ENCODE results near the gene SPEF1.

SPEF1 gene

GRCh38 chr20:3755814-3756480 lies 25.3 kb downstream of the SPEF1 start:
- peaks cover 3% of the 10 kb centered on the region for H3K36me3 Mint-ChIP-seq (ENCODE audit: low read depth)
- no peak overlapping the region for H3K27ac Mint-ChIP-seq
- no peaks in the 10 kb centered on the region for H3K27me3 Mint-ChIP-seq (ENCODE audit: low read depth)
- no peak overlapping the region for H3K4me3 Mint-ChIP-seq
- peaks cover 3% of the 10 kb centered on the region for H3K4me1 Mint-ChIP-seq (ENCODE audit: low read depth)
- H3K9me3 Mint-ChIP-seq = no peaks in the 10 kb centered on the region

- H3K4me3 Mint-ChIP-seq = no peak overlapping the region
- H3K9me3 Mint-ChIP-seq = no peaks in the 10 kb centered on the region
- H3K4me1 Mint-ChIP-seq (ENCODE audit: low read depth) = peaks cover 3% of the 10 kb centered on the region
- H3K27ac Mint-ChIP-seq = no peak overlapping the region
- no peaks in the 10 kb centered on the region for H3K27me3 Mint-ChIP-seq (ENCODE audit: low read depth)
- H3K36me3 Mint-ChIP-seq (ENCODE audit: low read depth) = peaks cover 3% of the 10 kb centered on the region
Observed at GRCh38 chr20:3755269-3755668, 26.0 kb downstream of the SPEF1 start.

GRCh38 chr20:3754276-3754630 lies 27.0 kb downstream of the SPEF1 start:
- Mint-ChIP-seq H3K4me3 (no peak overlapping the region), H3K27ac (no peak overlapping the region), H3K27me3 (ENCODE audit: low read depth) (no peaks in the 10 kb centered on the region), H3K36me3 (ENCODE audit: low read depth) (peaks cover 1% of the 10 kb centered on the region), H3K9me3 (no peaks in the 10 kb centered on the region), H3K4me1 (ENCODE audit: low read depth) (peaks cover 2% of the 10 kb centered on the region)

GRCh38 chr20:3753501-3754275 lies 27.6 kb downstream of the SPEF1 start:
- no peak overlapping the region for H3K27ac Mint-ChIP-seq
- no peak overlapping the region for H3K4me3 Mint-ChIP-seq
- H3K27me3 Mint-ChIP-seq (ENCODE audit: low read depth) = no peaks in the 10 kb centered on the region
- no peaks in the 10 kb centered on the region for H3K9me3 Mint-ChIP-seq
- H3K4me1 Mint-ChIP-seq (ENCODE audit: low read depth) = peaks cover 2% of the 10 kb centered on the region
- peaks cover 1% of the 10 kb centered on the region for H3K36me3 Mint-ChIP-seq (ENCODE audit: low read depth)

GRCh38 chr20:3753098-3753497 lies 28.1 kb downstream of the SPEF1 start:
- H3K27ac Mint-ChIP-seq = no peak overlapping the region
- H3K4me3 Mint-ChIP-seq = no peak overlapping the region
- peaks cover 1% of the 10 kb centered on the region for H3K36me3 Mint-ChIP-seq (ENCODE audit: low read depth)
- H3K27me3 Mint-ChIP-seq (ENCODE audit: low read depth) = no peaks in the 10 kb centered on the region
- no peaks in the 10 kb centered on the region for H3K9me3 Mint-ChIP-seq
- H3K4me1 Mint-ChIP-seq (ENCODE audit: low read depth) = peaks cover 2% of the 10 kb centered on the region

GRCh38 chr20:3752386-3752759 lies 28.9 kb downstream of the SPEF1 start:
- Mint-ChIP-seq H3K27me3 (ENCODE audit: low read depth) (no peaks in the 10 kb centered on the region), H3K36me3 (ENCODE audit: low read depth) (no peaks in the 10 kb centered on the region), H3K4me3 (no peak overlapping the region), H3K9me3 (no peaks in the 10 kb centered on the region), H3K4me1 (ENCODE audit: low read depth) (peaks cover 2% of the 10 kb centered on the region), H3K27ac (no peak overlapping the region)

GRCh38 chr20:3751675-3752385 lies 29.4 kb downstream of the SPEF1 start:
- Mint-ChIP-seq H3K27ac (no peak overlapping the region), H3K4me3 (no peak overlapping the region), H3K9me3 (no peaks in the 10 kb centered on the region), H3K4me1 (ENCODE audit: low read depth) (peaks cover 2% of the 10 kb centered on the region), H3K27me3 (ENCODE audit: low read depth) (no peaks in the 10 kb centered on the region), H3K36me3 (ENCODE audit: low read depth) (no peaks in the 10 kb centered on the region)

- H3K4me1 Mint-ChIP-seq (ENCODE audit: low read depth) = peaks cover 2% of the 10 kb centered on the region
- no peak overlapping the region for H3K4me3 Mint-ChIP-seq
- no peak overlapping the region for H3K27ac Mint-ChIP-seq
- H3K27me3 Mint-ChIP-seq (ENCODE audit: low read depth) = no peaks in the 10 kb centered on the region
- no peaks in the 10 kb centered on the region for H3K9me3 Mint-ChIP-seq
- H3K36me3 Mint-ChIP-seq (ENCODE audit: low read depth) = no peaks in the 10 kb centered on the region
Observed at GRCh38 chr20:3751305-3751674, 30.0 kb downstream of the SPEF1 start.

GRCh38 chr20:3749689-3750531 lies 31.3 kb downstream of the SPEF1 start:
- no peaks in the 10 kb centered on the region for H3K27me3 Mint-ChIP-seq (ENCODE audit: low read depth)
- no peak overlapping the region for H3K4me3 Mint-ChIP-seq
- H3K36me3 Mint-ChIP-seq (ENCODE audit: low read depth) = no peaks in the 10 kb centered on the region
- H3K27ac Mint-ChIP-seq = no peak overlapping the region
- H3K4me1 Mint-ChIP-seq (ENCODE audit: low read depth) = peaks cover 3% of the 10 kb centered on the region
- no peaks in the 10 kb centered on the region for H3K9me3 Mint-ChIP-seq

- Mint-ChIP-seq H3K9me3 (no peaks in the 10 kb centered on the region), H3K4me1 (ENCODE audit: low read depth) (peaks cover 9% of the 10 kb centered on the region), H3K27me3 (ENCODE audit: low read depth) (peaks cover 7% of the 10 kb centered on the region), H3K36me3 (ENCODE audit: low read depth) (no peaks in the 10 kb centered on the region), H3K27ac (no peak overlapping the region), H3K4me3 (no peak overlapping the region)
Observed at GRCh38 chr20:3749087-3749688, 32.1 kb downstream of the SPEF1 start.

GRCh38 chr20:3748073-3748472 lies 33.2 kb downstream of the SPEF1 start:
- H3K4me1 Mint-ChIP-seq (ENCODE audit: low read depth) = peaks cover 9% of the 10 kb centered on the region
- H3K9me3 Mint-ChIP-seq = no peaks in the 10 kb centered on the region
- no peaks in the 10 kb centered on the region for H3K36me3 Mint-ChIP-seq (ENCODE audit: low read depth)
- peaks cover 8% of the 10 kb centered on the region for H3K27me3 Mint-ChIP-seq (ENCODE audit: low read depth)
- H3K4me3 Mint-ChIP-seq = no peak overlapping the region
- no peak overlapping the region for H3K27ac Mint-ChIP-seq

GRCh38 chr20:3747471-3747870 lies 33.8 kb downstream of the SPEF1 start:
- Mint-ChIP-seq H3K36me3 (ENCODE audit: low read depth) (no peaks in the 10 kb centered on the region), H3K4me1 (ENCODE audit: low read depth) (peaks cover 9% of the 10 kb centered on the region), H3K4me3 (no peak overlapping the region), H3K27me3 (ENCODE audit: low read depth) (peaks cover 8% of the 10 kb centered on the region), H3K27ac (no peak overlapping the region), H3K9me3 (no peaks in the 10 kb centered on the region)

- Mint-ChIP-seq H3K27ac (no peak overlapping the region), H3K27me3 (ENCODE audit: low read depth) (peaks cover 8% of the 10 kb centered on the region), H3K9me3 (no peaks in the 10 kb centered on the region), H3K4me3 (no peak overlapping the region), H3K4me1 (ENCODE audit: low read depth) (peaks cover 7% of the 10 kb centered on the region), H3K36me3 (ENCODE audit: low read depth) (no peaks in the 10 kb centered on the region)
Observed at GRCh38 chr20:3745686-3746173, 35.5 kb downstream of the SPEF1 start.

Measured in T-helper 1 cell treated with Interleukin-12 subunit alpha and Interleukin-12 subunit beta and Interleukin-4 antibody, amounts not matched to agents 30 μg/mL and 1 μg/mL, for 36 hours (primary cell).